GM12878 (cell line): ENCODE measurements around the gene ADAMTSL4. TPM values are rescaled to one million over a fixed set of nuclear protein-coding genes. Genes with fewer than 3 reads are reported as not detected.

Experiments used
- EP300 ChIP-seq, 2 experiments: fragments of 150-350 bp in 1 of 2; IDR thresholded peaks; 2 replicates each; pipeline ENCODE4 v1.6.1; 2011 to 2012; ENCODE audit warnings: low read depth in 2 of 2, low read length in 2 of 2, borderline replicate concordance in 1 of 2, improper control_type of control experiment in 1 of 2, inconsistent platforms in 1 of 2; ENCODE audit not compliant: control insufficient read depth in 1 of 2
- ETV6 ChIP-seq, 2 experiments: fragments of 450-650 bp in 1 of 2; IDR thresholded peaks in 1 of 2; conservative IDR thresholded peaks in 1 of 2; 2 replicates each; pipeline ENCODE4 v1.6.1; 2014; ENCODE audit warnings: antibody characterized with exemption in 1 of 2, borderline replicate concordance in 1 of 2, low read depth in 1 of 2, mild to moderate bottlenecking in 1 of 2, moderate library complexity in 1 of 2
- FOS ChIP-seq: IDR thresholded peaks from 3 replicates; pipeline ENCODE4 v1.6.1; 2011; ENCODE audit warnings: borderline replicate concordance; ENCODE audit not compliant: insufficient read length; ENCODE audit errors: extremely low read depth
- FOXM1 ChIP-seq: IDR thresholded peaks from 2 replicates; pipeline ENCODE4 v1.6.1; 2012; ENCODE audit warnings: low read depth, mild to moderate bottlenecking, inconsistent platforms, low read length, moderate library complexity
- IKZF2 ChIP-seq, 2 experiments: fragments of 450-650 bp; IDR thresholded peaks; 2 replicates each; pipeline ENCODE4 v1.6.1; 2017; ENCODE audit warnings: mild to moderate bottlenecking in 2 of 2, moderate library complexity in 2 of 2
- NKRF ChIP-seq: fragments of 450-650 bp; conservative IDR thresholded peaks from 2 replicates; pipeline ENCODE4 v1.6.1; 2017; ENCODE audit warnings: mild to moderate bottlenecking, moderate library complexity
- POLR2AphosphoS5 ChIP-seq: IDR thresholded peaks from 2 replicates; pipeline ENCODE4 v1.6.1; 2011; ENCODE audit warnings: mild to moderate bottlenecking, low read length, inconsistent platforms
- ZBTB11 ChIP-seq: fragments of 450-650 bp; formaldehyde crosslinking; IDR thresholded peaks from 2 replicates; pipeline ENCODE4 v1.5.0; 2022; ENCODE audit warnings: mild to moderate bottlenecking, missing genetic modification characterization
- ZBTB4 ChIP-seq: fragments of 450-650 bp; formaldehyde crosslinking; IDR thresholded peaks from 2 replicates; pipeline ENCODE4 v1.4.0; 2022; ENCODE audit warnings: mild to moderate bottlenecking, moderate library complexity
- ZNF217 ChIP-seq: fragments of 450-650 bp; IDR thresholded peaks from 2 replicates; pipeline ENCODE4 v1.6.1; 2017; ENCODE audit warnings: antibody characterized with exemption, mild to moderate bottlenecking
- ZNF687 ChIP-seq: fragments of 450-650 bp; IDR thresholded peaks from 2 replicates; pipeline ENCODE4 v1.6.1; 2017; ENCODE audit warnings: mild to moderate bottlenecking, moderate library complexity
- polyA plus RNA-seq, 11 experiments: library from polyadenylated mRNA; depleted of rRNA in 4 of 11; unstranded in 6 of 11; stranded (reverse) in 5 of 11; fragments of >200 nt; fragmentation: Nextera tagmentation in 4 of 11; fragmentation: Illumina TruSeq in 1 of 11; extraction: Ambion mirVana in 4 of 11; extraction: Trizol in 1 of 11; gene quantifications; 1 replicate in 1 of 11; 2 replicates in 10 of 11; pipeline versions ENCODE4 v1.2.1 to v1.2.3, GENCODE V29; 2011 to 2016; ENCODE audit warnings: inconsistent platforms in 2 of 11, missing spikeins in 2 of 11, low read depth in 1 of 11
- total RNA-seq, 4 experiments: library from RNA; depleted of rRNA in 3 of 4; stranded (reverse); fragments of >200 nt in 3 of 4; fragmentation: Illumina TruSeq in 1 of 4; extraction: Trizol in 1 of 4; gene quantifications; 2 replicates each; pipeline versions ENCODE4 v1.2.1 to v1.2.3, GENCODE V29; 2013 to 2021
- TF ChIP-seq, protein P1 (sequence below): fragments of 450-650 bp; IDR thresholded peaks from 2 replicates; pipeline ENCODE4 v1.6.1; 2016; ENCODE audit warnings: mild to moderate bottlenecking

ADAMTSL4 gene
- total and polyA plus RNA-seq, 10 of the 15 experiments (the other 5 are each of a cell fraction or from before 2014, with no cell fraction given): 0.04 to 0.15 (median 0.05) TPM; not detected in 5

DNA sequence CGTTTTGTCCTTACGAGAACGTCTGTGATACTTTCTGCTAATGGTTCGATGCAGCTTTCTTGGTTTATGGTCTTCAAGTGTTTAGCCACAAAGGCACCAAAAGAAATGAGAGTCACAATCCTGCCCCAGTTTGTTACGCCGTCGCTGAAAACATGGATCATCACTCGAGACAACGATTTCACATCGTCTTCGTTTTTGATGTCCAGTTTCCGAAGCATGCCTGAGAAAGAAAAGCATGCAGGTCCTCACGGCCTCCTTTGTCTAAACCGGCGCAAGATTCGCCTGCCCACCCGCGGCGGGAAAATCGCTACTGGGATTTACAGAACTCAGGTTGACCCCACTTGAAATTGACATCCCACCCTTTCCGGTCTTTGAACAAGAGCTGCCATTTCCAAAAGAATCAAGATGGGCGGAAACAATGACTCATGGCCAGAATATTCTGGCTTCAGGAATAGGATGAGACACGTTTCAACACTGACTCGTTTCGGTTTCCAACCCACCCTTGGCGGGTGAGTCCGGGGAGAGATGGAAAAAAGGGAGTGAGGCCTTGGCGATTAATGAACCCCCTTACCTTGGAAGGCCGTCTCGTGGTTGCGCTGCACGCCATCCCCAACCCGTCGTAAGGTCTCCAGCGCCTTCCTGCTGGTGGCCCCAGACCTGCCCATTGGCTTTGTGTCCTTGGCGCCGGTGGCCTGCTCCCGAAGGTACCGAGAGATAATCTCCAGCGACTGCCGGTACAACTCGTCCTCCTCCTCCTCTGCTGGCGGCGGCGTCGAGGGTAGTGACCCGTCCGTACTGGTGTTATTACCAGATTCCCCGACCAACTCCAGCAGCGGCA is 29.3 kb downstream of the ADAMTSL4 start (continued):
- no peak for TF ChIP-seq ZBTB4 (CRISPR knock-in tag)
- TF ChIP-seq EP300 (IDR thresholded peaks at IDR 0.05; ENCODE audit: borderline replicate concordance in 1 of 2, control insufficient read depth in 1 of 2, low read depth in 2 of 2, low read length in 2 of 2): no peak
- 0 out of 2 replicates have a peak, but pooled peaks have one; percentile 38 for TF ChIP-seq FOXM1
- peak; percentile 15; the same call in 1 of the 2 replicates for TF ChIP-seq ZBTB11 (CRISPR knock-in tag)
- TF ChIP-seq, protein P1, sequence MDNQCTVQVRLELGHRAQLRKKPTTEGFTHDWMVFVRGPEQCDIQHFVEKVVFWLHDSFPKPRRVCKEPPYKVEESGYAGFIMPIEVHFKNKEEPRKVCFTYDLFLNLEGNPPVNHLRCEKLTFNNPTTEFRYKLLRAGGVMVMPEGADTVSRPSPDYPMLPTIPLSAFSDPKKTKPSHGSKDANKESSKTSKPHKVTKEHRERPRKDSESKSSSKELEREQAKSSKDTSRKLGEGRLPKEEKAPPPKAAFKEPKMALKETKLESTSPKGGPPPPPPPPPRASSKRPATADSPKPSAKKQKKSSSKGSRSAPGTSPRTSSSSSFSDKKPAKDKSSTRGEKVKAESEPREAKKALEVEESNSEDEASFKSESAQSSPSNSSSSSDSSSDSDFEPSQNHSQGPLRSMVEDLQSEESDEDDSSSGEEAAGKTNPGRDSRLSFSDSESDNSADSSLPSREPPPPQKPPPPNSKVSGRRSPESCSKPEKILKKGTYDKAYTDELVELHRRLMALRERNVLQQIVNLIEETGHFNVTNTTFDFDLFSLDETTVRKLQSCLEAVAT: peak; percentile 88
- peak; percentile 47 to 59 for TF ChIP-seq IKZF2 (IDR thresholded peaks at IDR 0.05)
- no peak for TF ChIP-seq NKRF
- TF ChIP-seq POLR2AphosphoS5: peak; percentile 21
- TF ChIP-seq ZNF217: no peak
- TF ChIP-seq ETV6 (conservative IDR thresholded peaks at IDR 0.05 in 1 of 2, IDR thresholded peaks at IDR 0.05 in 1 of 2; ENCODE audit: borderline replicate concordance in 1 of 2, low read depth in 1 of 2): peak in 1 of 2 experiments; percentile 28; a peak in 1 of 4 replicates
- no peak for TF ChIP-seq FOS
- 0 out of 2 replicates have a peak, but pooled peaks have one; percentile 33 for TF ChIP-seq ZNF687
